Keratinocyte (primary cell): Measurements from ENCODE around the gene BCOR. TPM values are rescaled to one million over a fixed set of nuclear protein-coding genes. Genes with fewer than 3 reads are reported as not detected.

ENCODE experiments used
- DNase-seq: peaks from one replicate; pipeline ENCODE4 v3.0.0-alpha.2; 2011; ENCODE audit warnings: low read depth, missing footprints, low spot score
- FAIRE-seq: peaks from 2 replicates; lab custom pipeline; 2011; peaks lifted over from hg19 to GRCh38; lab: Jason Lieb, UNC
- H2AFZ ChIP-seq: 2 replicates; pipeline ENCODE4 v1.6.0; 2012; ENCODE audit warnings: low read length, control low read depth, inconsistent platforms; ENCODE audit not compliant: control insufficient read depth
- H3K27ac ChIP-seq: 2 replicates; pipeline ENCODE4 v1.5.1; 2011; ENCODE audit warnings: low read length; ENCODE audit not compliant: control insufficient read depth, insufficient read depth
- H3K27me3 ChIP-seq: 3 replicates; pipeline ENCODE4 v1.6.0; 2011; ENCODE audit warnings: low read length; ENCODE audit not compliant: control insufficient read depth, insufficient read depth; ENCODE audit errors: extremely low read depth
- H3K36me3 ChIP-seq, 2 experiments: 2 replicates in 1 of 2; 3 replicates in 1 of 2; pipeline ENCODE4 v1.5.1; 2011; ENCODE audit warnings: low read length in 2 of 2, mild to moderate bottlenecking in 1 of 2; ENCODE audit not compliant: control insufficient read depth in 2 of 2, insufficient read depth in 2 of 2; ENCODE audit errors: extremely low read depth in 1 of 2
- H3K4me1 ChIP-seq: 3 replicates; pipeline ENCODE4 v1.5.1; 2011; ENCODE audit warnings: low read length; ENCODE audit not compliant: control insufficient read depth, insufficient read depth; ENCODE audit errors: extremely low read depth
- H3K4me2 ChIP-seq: 3 replicates; pipeline ENCODE4 v1.6.0; 2011; ENCODE audit warnings: low read depth, low read length; ENCODE audit not compliant: control insufficient read depth, insufficient read depth; ENCODE audit errors: extremely low read depth
- H3K4me3 ChIP-seq, 3 experiments: fragments of 200-600 bp in 1 of 3; sonication (generic) in 1 of 3; 2 replicates in 2 of 3; 3 replicates in 1 of 3; pipeline ENCODE4 v1.5.1; 2011 to 2016; ENCODE audit warnings: low read length in 3 of 3, mild to moderate bottlenecking in 3 of 3, control low read depth in 2 of 3, inconsistent platforms in 1 of 3, low read depth in 1 of 3, mixed read lengths in 1 of 3, mixed run types in 1 of 3, moderate library complexity in 1 of 3; ENCODE audit not compliant: control insufficient read depth in 2 of 3, insufficient read depth in 2 of 3; ENCODE audit errors: extremely low read depth in 1 of 3
- H3K79me2 ChIP-seq: 2 replicates; pipeline ENCODE4 v1.6.0; 2012; ENCODE audit warnings: low read length; ENCODE audit not compliant: control insufficient read depth, insufficient read depth
- H3K9ac ChIP-seq: 3 replicates; pipeline ENCODE4 v1.6.0; 2011; ENCODE audit warnings: low read length; ENCODE audit not compliant: control insufficient read depth, insufficient read depth; ENCODE audit errors: extremely low read depth
- H3K9me1 ChIP-seq: 3 replicates; pipeline ENCODE4 v1.6.0; 2011; ENCODE audit warnings: low read length; ENCODE audit not compliant: control insufficient read depth, insufficient read depth; ENCODE audit errors: extremely low read depth
- H3K9me3 ChIP-seq: 2 replicates; pipeline ENCODE4 v1.5.1; 2012; ENCODE audit warnings: low read depth, low read length; ENCODE audit not compliant: control insufficient read depth
- H4K20me1 ChIP-seq: 3 replicates; pipeline ENCODE4 v1.6.0; 2011; ENCODE audit warnings: low read length; ENCODE audit not compliant: control insufficient read depth, insufficient read depth; ENCODE audit errors: extremely low read depth
- CTCF ChIP-seq, 3 experiments: IDR thresholded peaks in 1 of 3; conservative IDR thresholded peaks in 1 of 3; optimal IDR thresholded peaks in 1 of 3; 2 replicates in 2 of 3; 3 replicates in 1 of 3; pipeline versions ENCODE3 to v1.5.1; 2011; ENCODE audit warnings: low read length in 3 of 3, mild to moderate bottlenecking in 3 of 3, moderate library complexity in 2 of 3, control low read depth in 1 of 3, inconsistent platforms in 1 of 3; ENCODE audit not compliant: insufficient read depth in 2 of 3; ENCODE audit errors: extremely low read depth in 1 of 3
- EZH2 ChIP-seq: IDR thresholded peaks from one replicate; pipeline ENCODE4 v1.6.1; 2012; ENCODE audit warnings: inconsistent platforms, mild to moderate bottlenecking, low read length, moderate library complexity
- dilution Hi-C: fragments of 300-500 bp; cut with MboI; formaldehyde crosslinking; loops from one replicate; pipeline ENCODE4 v1.7.0; 2020; ENCODE audit warnings: low sequenced_read_pairs; ENCODE audit not compliant: extremely low pct_ligation_motif_present
- polyA plus RNA-seq, 5 experiments: library from polyadenylated mRNA; depleted of rRNA in 3 of 5; stranded (reverse) in 3 of 5; stranded (forward) in 1 of 5; unstranded in 1 of 5; fragments of >200 nt; gene quantifications; 1 replicate in 1 of 5; 2 replicates in 3 of 5; 3 replicates in 1 of 5; pipeline versions ENCODE4 v1.2.1 to v1.2.3, GENCODE V29; 2011 to 2012; ENCODE audit warnings: missing spikeins in 2 of 5, low read depth in 1 of 5, low replicate concordance in 1 of 5

BCOR gene
- polyA plus RNA-seq, 1 donor (not counting 4 experiments of a cell fraction or from before 2014, with no cell fraction given): 5.0 TPM

GRCh38 chrX:40083120-40083978, 14.4 kb downstream of the BCOR start:
- Histone ChIP-seq H3K4me3 (peak overlapping the region; percentile 30 to 55 (median 48)), H3K4me2 (peak overlapping the region; percentile 62), H4K20me1 (no peaks in the 10 kb centered on the region), H3K9me1 (no peaks in the 10 kb centered on the region), H2AFZ (no peak overlapping the region), H3K79me2 (peaks cover 12% of the 10 kb centered on the region), H3K27me3 (peaks cover 8% of the 10 kb centered on the region), H3K9ac (peak overlapping the region; percentile 58), H3K4me1 (peaks cover 33% of the 10 kb centered on the region), H3K9me3 (no peaks in the 10 kb centered on the region), H3K36me3 (no peaks in the 10 kb centered on the region), H3K27ac (no peak overlapping the region)
- FAIRE-seq (no peak), DNase-seq (no peak)
- peak in 1 of 3 experiments; percentile 7 for TF ChIP-seq CTCF (optimal IDR thresholded peaks at IDR 0.05 in 1 of 3, IDR thresholded peaks at IDR 0.05 in 1 of 3, conservative IDR thresholded peaks at IDR 0.05 in 1 of 3; ENCODE audit: extremely low read depth in 1 of 3, insufficient read depth in 2 of 3, low read length in 3 of 3)
- no peak for TF ChIP-seq EZH2
- dilution Hi-C loops: no loop called here

GRCh38 chrX:40082447-40083119, 15.2 kb downstream of the BCOR start:
- H2AFZ ChIP-seq: no peak overlapping the region
- H3K27ac ChIP-seq: no peak overlapping the region
- no peaks in the 10 kb centered on the region for H3K36me3 ChIP-seq
- dilution Hi-C loops: no loop called here
- H3K9ac ChIP-seq: no peak overlapping the region
- H3K79me2 ChIP-seq: peaks cover 7% of the 10 kb centered on the region
- peak overlapping the region; percentile 2 for H3K4me2 ChIP-seq
- no peaks in the 10 kb centered on the region for H3K9me1 ChIP-seq
- peaks cover 33% of the 10 kb centered on the region for H3K4me1 ChIP-seq
- H3K27me3 ChIP-seq: peaks cover 5% of the 10 kb centered on the region
- H3K9me3 ChIP-seq: no peaks in the 10 kb centered on the region
- no peak for TF ChIP-seq EZH2
- no peak for TF ChIP-seq CTCF (optimal IDR thresholded peaks at IDR 0.05 in 1 of 3, IDR thresholded peaks at IDR 0.05 in 1 of 3, conservative IDR thresholded peaks at IDR 0.05 in 1 of 3; ENCODE audit: extremely low read depth in 1 of 3, insufficient read depth in 2 of 3, low read length in 3 of 3)
- no peak overlapping the region for H3K4me3 ChIP-seq
- no peak for FAIRE-seq
- no peaks in the 10 kb centered on the region for H4K20me1 ChIP-seq
- no peak for DNase-seq
